Bone marrow (tissue), 2 donors: ENCODE data around the gene RIMBP2.
"Not testable (repeated sequence)": the region's sequence is repeated elsewhere in the genome, so short reads cannot be mapped to it uniquely, and the experiment has no call there.

Experiments
- DNase-seq, 2 donors: peaks; one replicate each; lab custom pipeline; 2025; lab: John Stamatoyannopoulos, UW

RIMBP2 gene

DNA sequence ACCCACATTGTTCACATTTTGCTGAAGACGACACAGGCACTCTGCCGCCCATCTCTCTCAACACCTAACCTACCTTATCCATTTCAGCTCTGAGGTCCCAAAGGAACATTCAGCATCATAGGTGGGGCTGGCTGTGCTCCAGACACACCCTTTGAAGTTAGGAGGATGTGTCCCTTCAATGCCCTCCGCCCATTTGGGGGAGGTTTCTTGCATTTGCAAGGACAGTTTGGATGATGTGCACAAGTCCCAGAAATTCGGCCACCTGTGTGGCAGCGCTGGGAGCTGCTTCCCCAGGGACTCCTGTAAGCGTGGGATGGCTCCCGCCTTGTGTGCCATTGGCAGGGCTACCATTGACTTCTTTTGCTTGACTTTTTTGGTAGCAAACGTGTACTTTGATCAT is 113.8 kb downstream of the RIMBP2 start:
- DNase-seq: no peak

DNA sequence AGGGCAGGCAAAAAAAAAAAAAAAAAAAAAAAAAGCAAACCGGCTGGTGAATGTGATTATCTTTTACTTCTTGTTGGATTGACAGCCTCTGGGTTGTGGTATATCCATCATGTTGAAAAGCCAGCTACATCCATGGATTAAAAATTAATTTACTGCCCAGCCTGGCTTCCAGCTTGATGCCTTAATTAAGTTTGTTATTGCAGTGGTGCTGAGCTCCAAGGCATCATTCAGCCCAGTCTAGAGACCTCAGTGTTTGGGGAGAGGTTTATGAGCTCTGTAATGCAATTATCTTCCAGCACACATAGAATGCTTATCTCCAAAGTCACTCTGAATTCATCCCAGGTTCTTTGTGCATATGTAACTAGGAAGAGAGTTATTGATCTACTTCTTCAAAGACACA is 114.8 kb downstream of the RIMBP2 start:
- no peak for DNase-seq

DNA sequence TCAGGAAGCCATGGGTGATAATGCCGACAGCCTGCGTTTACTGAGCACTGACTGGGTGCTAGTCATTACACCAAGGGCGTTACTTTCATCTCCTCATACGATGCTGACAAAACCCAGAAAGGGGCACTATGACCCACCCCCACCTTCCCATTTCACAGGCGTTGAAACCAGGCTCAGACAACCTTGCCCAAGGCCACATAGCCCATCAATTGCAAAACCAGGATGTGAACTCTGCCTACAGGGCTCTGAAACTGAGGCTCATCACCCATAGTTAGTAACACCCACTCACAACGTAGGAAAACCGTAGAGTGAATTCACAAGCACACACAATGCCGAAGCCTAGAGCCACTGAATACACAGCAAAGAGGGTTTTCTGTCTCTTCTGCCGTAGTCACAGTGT is 119.9 kb downstream of the RIMBP2 start:
- no peak for DNase-seq

DNA sequence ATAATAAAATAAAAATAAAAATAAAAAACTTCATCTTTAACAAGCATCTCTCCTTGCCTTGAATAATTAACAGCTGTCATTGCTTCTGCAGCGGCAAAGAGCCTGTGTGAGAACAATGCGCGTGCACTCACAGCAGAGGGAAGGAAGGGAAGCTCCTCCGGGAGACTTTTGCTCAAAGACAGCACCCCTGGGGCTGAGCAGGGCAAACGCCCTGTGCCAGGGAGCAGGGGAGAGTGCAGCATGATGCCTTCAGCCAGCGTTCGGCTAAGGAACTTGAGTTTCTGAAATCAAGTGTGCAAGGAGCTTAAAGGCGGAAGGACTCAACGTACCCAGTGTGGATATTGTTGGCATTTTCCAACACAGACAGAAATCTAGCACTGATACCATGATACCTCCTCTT is 120.5 kb downstream of the RIMBP2 start:
- no peak for DNase-seq

DNA sequence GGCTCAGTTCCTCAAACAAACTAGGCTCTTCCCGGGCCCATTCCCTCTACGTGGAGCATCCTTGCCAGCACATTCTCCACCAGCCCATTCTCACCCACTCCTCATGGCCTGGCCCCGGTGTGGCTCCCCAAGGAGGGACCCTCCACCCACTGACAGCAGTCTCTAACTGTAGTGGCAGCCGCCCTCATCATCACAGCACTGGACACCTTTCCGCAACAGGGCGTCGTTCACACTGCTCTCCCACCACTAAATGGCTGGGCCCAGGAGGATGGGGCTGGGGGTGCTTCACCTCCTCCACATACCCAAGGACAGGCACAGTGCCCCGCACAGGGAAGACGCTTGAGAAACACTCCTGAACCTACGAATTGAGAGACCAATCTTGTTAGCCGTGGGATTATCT is 123.0 kb downstream of the RIMBP2 start:
- DNase-seq: no peak

DNA sequence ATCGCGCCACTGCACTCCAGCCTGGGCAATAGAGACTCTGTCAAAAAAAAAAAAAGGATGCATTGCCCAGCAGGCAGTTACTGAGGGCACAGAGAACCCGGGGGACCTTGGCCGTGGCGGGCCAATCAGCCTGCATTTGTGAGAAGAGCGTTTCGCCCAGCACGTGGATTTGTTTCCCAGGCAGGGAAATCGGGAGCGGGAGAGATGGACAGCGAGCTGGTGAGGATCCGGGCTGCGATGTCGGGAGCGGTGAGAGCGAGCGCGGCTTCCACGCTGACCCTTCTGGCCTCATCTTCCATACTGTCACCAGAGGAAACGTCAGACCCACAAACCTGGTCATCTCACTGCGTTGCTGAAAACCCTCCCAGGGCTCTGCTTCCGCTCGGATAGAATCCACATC is 123.5 kb downstream of the RIMBP2 start:
- no peak for DNase-seq

DNA sequence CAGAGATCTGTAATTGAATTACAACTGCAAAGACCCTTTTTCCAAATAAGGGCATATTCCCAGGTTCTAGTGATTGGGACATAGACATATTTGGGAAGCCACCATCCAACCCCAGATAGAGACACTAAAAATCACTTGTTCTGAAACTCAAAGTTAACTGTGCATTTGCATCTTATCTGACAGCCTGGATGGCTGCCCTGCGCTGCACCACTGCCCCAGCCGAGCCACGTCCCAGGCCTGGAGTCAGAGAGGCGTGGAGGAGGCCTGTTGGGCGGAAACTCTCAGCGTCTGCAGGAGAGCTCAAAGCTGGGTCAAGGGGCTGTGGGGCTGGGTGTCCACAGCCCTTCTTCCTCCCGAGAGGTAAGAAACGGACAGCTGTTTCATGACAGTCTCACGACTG is 124.4 kb downstream of the RIMBP2 start:
- no peak for DNase-seq

DNA sequence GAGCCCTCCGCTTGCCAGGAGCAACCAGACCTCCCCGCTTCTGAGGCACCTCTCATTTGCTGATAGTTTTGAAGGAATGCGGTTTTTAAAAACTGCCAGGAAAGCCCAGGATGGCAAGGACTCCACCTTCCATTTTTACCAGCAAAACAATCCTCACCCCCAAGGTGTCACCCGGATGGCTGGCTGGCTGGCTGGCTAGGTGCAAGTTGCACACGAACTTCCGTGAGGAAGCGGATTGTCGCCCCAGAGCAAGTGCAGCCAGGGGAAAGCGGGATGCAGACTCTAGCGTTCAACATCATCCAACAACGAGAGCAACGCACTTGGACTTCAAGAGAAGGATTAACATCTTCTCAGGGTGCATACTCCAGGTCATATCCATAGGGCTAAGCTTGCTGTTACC is 125.4 kb downstream of the RIMBP2 start:
- DNase-seq: no peak

DNA sequence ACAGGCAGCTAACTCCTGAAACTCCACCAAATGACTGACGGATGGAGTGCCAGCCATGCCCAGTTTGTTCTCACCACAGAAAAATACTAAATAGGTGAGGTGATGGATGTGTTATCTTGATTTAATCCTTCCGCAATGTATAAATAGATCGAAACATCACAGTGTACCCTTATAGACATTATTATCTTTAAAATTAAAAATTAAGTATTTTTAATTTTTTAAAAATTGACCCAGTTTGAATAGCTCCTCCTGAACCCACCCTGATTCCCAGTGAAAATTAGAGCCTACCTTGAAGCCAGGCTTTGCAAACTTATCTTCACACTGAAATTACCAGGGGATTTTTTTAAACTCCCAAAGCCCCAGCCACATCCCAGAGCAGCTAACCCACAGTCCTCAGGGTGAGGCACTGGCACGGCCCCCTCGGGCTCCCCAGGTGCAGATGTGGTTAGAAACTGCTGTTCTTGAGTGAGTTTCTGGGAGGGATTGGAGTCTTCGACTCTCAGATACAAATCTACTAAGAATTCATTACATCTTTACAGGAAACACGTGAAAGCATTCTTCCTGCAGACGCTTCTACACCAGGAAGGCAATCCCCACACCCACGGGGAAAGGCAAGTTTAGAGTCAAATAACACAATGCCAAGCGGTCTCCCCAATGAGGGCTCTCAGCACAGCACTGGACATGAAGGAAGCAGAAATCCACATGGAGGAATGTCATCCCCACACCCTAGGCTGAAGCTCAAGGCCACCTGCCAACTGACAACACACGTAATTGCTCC is 126.4 kb downstream of the RIMBP2 start:
- no peak for DNase-seq

DNA sequence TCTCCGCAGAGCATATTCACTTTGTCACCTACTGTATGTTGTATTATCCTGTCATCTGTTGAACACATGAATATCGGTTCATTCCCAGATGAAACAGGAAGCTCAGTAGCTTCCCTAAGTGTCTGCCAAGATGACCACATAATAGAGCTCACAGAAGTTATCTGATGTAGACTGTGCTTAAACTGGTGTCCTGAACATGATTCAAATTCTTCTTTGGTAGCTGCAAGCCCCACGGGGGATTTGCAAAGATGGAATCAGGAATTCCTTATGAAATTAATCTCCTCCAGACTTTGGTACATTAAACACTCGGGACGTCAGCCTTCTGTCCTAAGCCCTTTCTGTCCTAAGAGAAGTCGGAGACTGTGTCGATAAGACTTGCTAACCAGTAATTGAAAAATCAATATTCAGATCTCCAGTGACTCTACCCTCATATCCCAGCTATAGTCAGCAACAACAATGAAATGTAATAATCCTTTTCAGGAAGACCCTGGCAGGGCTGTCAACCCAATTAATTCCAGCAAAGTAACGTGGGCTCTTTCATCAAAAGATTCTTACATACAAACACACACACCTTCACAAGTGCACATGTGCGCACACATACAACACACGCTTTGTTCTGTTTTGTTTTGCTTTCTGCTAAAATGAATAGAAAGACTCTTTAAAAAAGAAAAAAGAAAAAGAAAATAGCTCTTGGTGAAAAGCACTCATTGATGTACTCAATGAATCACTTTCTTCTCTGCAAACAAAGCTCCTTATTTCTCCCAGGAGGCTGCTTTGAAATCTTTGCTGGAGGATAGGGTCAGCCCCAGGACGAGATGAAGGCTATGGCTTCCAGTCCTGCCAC is 127.2 kb downstream of the RIMBP2 start:
- no peak for DNase-seq

DNA sequence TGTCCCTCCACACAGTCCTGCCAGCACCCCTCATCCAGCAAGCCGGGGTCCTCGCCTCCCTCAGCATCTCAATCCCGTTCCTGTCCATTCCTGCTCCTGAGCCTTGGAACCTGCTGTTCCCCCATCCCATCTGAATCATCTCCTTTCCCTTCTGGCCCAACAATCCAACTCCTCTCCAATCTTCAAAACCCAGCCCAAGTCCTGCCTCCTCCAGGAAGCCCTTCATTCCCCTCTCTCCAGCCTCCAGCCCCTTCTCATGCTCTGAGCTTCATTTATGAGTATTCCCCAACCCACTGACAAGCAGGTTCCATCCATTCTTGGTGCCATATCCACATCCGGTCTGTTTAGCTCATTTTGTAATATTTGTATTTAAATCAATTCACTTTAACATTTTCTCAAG is 128.1 kb downstream of the RIMBP2 start:
- no peak for DNase-seq

DNA sequence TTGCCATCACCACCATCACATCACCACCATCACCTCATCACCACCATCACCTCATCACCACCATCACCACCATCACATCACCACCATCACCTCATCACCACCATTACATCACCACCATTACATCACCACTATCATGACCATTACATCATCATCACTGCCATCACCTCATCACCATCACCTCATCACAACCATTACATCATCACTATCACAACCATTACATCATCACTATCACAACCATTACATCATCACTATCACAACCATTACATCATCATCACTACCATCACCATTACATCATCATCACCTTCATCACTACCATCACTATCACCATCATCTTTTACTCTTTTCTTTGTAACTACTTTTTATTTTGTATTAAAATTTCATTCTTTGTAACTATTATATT is 131.6 kb downstream of the RIMBP2 start:
- DNase-seq: not testable (repeated sequence)

DNA sequence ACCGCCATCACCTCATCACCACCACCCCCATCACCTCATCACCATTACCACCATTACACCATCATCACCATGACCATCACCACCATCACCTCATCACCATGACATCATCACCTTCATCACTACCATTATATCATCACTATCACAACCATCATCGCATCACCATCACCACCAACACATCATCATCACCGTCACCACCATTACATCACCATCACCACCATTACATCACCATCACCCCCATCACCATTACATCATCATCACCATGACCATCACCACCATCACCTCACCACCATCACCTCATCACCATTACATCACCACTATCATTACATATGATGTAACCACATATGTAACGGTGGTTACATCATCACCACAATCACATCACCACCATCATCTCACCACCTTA is 132.3 kb downstream of the RIMBP2 start:
- DNase-seq: no peak

DNA sequence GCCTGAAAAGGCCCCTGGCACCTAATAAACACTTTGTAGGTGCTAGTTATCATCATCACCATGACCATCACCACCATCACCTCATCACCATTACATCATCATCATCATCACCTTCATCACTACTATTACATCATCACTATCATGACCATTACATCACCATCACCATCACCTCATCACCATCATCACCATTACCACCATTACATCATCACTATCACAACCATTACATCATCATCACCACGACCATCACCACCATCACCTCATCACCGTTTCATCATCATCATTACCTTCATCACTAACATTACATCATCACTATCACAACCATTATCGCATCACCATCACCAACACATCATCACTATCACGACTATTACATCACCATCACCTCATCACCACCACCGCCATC is 132.8 kb downstream of the RIMBP2 start:
- no peak for DNase-seq

DNA sequence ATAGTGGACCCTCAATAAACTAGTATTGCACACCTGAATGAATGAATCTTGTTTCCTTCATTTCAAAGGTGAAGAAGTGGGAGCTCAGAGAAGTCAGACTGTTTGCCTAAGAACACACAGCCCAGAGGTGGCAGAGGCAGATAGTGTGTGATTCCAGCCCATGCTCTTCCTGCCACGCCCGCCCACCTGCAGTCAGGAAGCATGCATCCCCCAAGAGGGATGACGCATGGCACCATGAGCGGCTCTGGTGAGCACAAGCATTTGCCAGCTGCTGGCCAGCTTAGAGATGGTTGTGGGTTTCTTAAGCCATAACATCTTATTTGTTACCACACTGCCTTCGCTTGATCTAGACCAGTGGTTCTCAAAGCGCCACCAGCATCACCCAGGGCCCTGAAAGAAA is 133.8 kb downstream of the RIMBP2 start:
- DNase-seq: no peak

DNA sequence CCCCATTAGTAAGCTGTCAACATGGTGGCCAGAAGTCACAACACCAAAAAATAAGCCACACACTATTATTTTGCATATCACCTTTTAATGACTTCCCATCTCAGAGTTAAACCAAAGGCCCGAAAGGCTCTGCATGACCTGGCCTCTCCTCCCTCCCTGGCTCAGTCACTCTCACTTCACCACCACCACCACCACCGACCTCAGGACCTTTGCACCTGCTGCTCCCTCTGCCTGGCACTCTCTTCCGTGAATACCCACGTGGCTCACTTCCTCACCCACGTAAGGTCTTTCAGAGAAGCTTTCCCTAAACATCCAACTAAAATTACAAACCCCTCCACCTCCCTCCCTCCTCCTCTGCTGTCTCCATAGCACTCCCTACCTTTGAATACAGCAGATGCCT is 134.3 kb downstream of the RIMBP2 start:
- no peak for DNase-seq

DNA sequence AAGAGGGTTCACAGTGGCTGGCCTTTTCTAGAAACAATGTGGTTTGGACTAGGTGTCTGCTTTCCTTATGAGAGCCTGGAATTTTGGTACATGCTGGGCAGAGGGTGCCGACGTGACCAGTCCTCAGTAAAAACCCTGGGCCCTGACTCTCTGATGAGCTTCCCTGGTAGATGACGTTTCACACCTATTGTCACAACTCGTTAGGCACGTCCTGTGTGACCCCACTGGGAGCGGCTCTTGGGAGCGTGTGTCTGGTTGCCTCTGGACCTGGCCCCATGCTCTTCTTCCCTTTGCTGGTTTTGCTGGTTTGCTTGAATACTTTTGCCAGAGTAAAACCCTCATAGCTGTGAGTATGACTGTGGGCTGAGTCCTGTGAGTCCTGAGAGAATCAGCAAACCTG is 136.9 kb downstream of the RIMBP2 start:
- DNase-seq: no peak

DNA sequence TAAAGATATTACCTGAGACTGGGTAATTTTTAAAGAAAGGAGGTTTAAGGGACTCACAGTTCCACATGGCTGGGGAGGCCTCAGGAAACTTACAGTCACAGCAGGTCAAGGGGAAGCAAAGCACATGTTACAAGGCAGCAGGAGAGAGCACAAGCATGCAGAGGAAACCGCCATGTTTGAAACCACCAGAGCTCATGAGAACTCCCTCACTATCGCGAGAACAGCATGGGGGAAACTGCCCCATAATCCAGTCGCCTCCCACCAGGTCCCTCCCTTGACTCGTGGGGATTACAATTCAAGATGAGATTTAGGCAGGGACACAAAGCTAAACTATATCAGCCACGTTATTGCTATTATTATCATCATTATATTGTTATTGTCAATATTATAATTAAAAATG is 138.7 kb downstream of the RIMBP2 start:
- no peak for DNase-seq

DNA sequence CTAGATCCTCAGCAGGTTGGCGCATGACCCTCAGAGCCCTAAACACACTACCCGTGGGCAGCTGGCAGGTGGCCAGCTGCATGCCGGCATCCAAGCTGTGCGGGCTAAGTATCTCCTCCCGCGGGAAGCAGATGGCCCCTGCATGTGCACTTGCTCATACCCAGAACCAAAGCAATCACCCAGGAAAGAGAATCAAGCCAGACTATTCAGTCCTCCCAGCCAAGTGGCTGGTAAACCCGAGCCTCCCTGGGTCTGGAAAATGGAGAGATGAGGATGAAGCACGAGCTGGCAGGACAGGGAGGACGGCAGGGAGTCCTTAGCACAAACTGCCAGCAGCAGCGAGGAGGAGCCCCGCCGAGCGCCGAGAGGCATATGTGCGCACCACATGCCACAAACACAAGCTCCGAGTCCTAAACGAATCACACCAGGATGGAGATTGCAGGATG is 139.7 kb downstream of the RIMBP2 start:
- no peak for DNase-seq

DNA sequence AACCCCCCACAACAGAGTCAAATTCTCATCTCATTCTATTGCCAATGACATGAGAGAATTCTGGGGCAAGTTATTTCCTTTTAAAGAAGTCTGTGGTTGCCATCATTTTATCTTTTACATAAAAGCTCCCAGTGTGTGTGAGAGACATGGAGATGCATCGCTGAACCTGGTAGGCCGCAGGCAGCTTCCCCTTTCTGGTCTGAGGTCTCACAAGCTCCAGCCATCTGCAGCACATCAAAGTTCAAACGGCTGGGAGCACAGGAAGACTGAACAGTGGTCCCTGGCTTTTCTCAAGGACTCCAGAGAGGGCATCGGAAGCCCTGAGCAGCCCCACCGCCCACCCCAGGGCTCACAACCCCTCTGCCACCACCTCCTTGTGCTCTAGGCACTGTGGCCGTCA is 141.7 kb downstream of the RIMBP2 start:
- no peak for DNase-seq

DNA sequence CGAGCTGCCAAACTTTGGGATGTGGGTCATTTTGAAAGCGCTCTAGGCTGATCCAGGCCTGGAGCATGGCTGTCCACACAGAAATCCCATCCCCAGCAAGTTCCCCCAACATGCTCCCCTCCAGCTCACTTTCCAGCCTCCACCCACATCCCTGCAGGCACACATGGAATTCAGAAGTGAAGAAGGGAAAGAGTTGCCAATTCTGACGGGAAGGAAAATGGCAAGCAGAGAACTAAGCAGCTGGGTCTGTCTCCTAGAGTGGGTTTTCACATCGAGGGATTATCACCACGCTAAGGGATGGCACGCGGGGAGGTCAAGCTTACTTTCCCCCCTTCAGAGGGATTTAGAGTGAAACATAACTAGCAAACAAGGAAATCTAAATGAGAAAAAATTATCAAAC is 142.3 kb downstream of the RIMBP2 start:
- DNase-seq: no peak

DNA sequence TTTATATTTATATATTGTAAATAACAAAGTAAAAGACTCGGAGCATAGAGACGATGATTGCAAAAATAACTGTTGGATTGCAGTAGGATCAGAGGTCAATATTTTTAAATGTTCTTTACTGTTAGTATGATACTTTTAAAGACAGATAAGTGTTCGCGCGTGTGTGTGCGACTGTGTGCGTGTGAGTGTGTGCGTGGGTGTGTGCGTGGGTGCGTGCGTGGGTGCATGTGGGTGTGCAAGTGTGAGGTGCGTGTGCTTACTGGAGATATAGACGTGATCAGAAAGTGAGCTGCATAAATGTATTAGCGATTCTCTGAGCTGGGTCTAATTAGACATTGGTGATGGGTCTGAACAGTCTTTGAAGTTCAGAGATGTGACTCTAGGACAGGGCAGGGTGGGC is 142.9 kb downstream of the RIMBP2 start:
- DNase-seq: no peak

DNA sequence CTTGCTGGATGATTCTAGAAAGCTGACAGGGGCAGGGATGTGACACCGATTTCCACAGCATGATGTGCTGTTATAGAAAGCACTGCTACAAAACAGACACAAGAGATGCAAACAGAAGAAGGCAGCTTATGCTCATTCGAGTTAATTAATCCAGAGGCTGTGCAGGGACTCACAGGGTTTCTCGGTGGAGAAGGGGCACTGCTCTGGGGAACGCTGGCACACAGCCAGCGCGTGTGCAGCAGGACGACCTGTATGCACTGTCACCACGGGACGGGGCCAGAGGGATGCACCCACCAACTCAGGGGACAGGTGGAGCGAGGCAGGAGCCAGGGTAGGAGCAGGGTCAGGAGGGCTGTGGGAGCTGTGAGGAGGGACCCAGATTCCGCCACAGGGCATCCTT is 143.5 kb downstream of the RIMBP2 start:
- no peak for DNase-seq

DNA sequence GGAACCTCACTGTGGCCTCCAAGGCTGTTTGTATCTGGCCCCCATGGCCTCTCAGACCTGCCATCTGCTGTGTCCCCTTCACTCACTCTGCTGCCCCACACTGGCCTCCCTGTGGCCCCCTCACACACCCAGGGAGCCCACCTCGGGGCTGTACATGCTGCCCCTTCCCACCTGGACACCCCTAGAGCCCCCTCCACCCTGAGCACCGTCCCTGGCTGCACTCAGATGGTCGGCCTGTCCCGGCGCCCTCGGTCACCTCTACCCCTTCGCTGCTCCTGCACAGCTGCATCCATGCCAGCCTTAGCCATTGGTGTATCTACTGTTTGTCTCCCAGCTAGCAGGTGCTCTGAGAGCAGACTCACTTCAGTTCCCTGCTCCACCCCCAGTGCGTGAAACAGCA is 144.4 kb downstream of the RIMBP2 start:
- DNase-seq: no peak
